ENCODE measurements around the gene DLGAP1.

DLGAP1 gene

GRCh38 chr18:3967359-3968180 lies 487.5 kb downstream of the DLGAP1 start:
- WGBS, 2 experiments: 71 to 75% methylated on average over 4 of the region's 4 CpGs

GRCh38 chr18:3966642-3967358 lies 488.3 kb downstream of the DLGAP1 start:
- no peak overlapping the region for H3K27ac ChIP-seq (ENCODE audit: insufficient read depth, low read depth, low read length, poor library complexity, severe bottlenecking)
- no peaks in the 10 kb centered on the region for H3K27me3 ChIP-seq (ENCODE audit: control insufficient read depth, insufficient read depth, low read length, poor library complexity, severe bottlenecking)
- peaks cover 7% of the 10 kb centered on the region for H3K4me1 ChIP-seq (ENCODE audit: control insufficient read depth, insufficient read depth, low read length)
- H3K9me3 ChIP-seq (ENCODE audit: control insufficient read depth, low read length): no peaks in the 10 kb centered on the region
- no peaks in the 10 kb centered on the region for H3K36me3 ChIP-seq (ENCODE audit: control insufficient read depth, insufficient read depth, low read length)
- 91% methylated on average over 6 of the region's 6 CpGs for WGBS, 2 experiments
- no peak overlapping the region for H3K4me3 ChIP-seq (ENCODE audit: insufficient read depth, low read depth, low read length)

More at GRCh38 chr18:3967359-3968180, 487.5 kb downstream of the DLGAP1 start:
- H3K27ac ChIP-seq (ENCODE audit: insufficient read depth, low read depth, low read length, poor library complexity, severe bottlenecking): no peak overlapping the region
- no peak overlapping the region for H3K4me3 ChIP-seq (ENCODE audit: insufficient read depth, low read depth, low read length)
- peaks cover 7% of the 10 kb centered on the region for H3K4me1 ChIP-seq (ENCODE audit: control insufficient read depth, insufficient read depth, low read length)
- no peaks in the 10 kb centered on the region for H3K27me3 ChIP-seq (ENCODE audit: control insufficient read depth, insufficient read depth, low read length, poor library complexity, severe bottlenecking)
- no peaks in the 10 kb centered on the region for H3K36me3 ChIP-seq (ENCODE audit: control insufficient read depth, insufficient read depth, low read length)
- H3K9me3 ChIP-seq (ENCODE audit: control insufficient read depth, low read length): no peaks in the 10 kb centered on the region

GRCh38 chr18:3966246-3966641 lies 488.9 kb downstream of the DLGAP1 start:
- Histone ChIP-seq H3K27ac (ENCODE audit: insufficient read depth, low read depth, low read length, poor library complexity, severe bottlenecking) (no peak overlapping the region), H3K9me3 (ENCODE audit: control insufficient read depth, low read length) (no peaks in the 10 kb centered on the region), H3K27me3 (ENCODE audit: control insufficient read depth, insufficient read depth, low read length, poor library complexity, severe bottlenecking) (no peaks in the 10 kb centered on the region), H3K36me3 (ENCODE audit: control insufficient read depth, insufficient read depth, low read length) (no peaks in the 10 kb centered on the region), H3K4me1 (ENCODE audit: control insufficient read depth, insufficient read depth, low read length) (peaks cover 7% of the 10 kb centered on the region), H3K4me3 (ENCODE audit: insufficient read depth, low read depth, low read length) (no peak overlapping the region)
- 94 to 96% methylated on average over 1 of the region's 2 CpGs for WGBS, 2 experiments

- no peak overlapping the region for H3K4me3 ChIP-seq (ENCODE audit: insufficient read depth, low read depth, low read length)
- H3K4me1 ChIP-seq (ENCODE audit: control insufficient read depth, insufficient read depth, low read length): peaks cover 20% of the 10 kb centered on the region
- no peaks in the 10 kb centered on the region for H3K9me3 ChIP-seq (ENCODE audit: control insufficient read depth, low read length)
- 93% methylated on average over 7 of the region's 7 CpGs for WGBS, 2 experiments
- no peaks in the 10 kb centered on the region for H3K36me3 ChIP-seq (ENCODE audit: control insufficient read depth, insufficient read depth, low read length)
- H3K27me3 ChIP-seq (ENCODE audit: control insufficient read depth, insufficient read depth, low read length, poor library complexity, severe bottlenecking): no peaks in the 10 kb centered on the region
- no peak overlapping the region for H3K27ac ChIP-seq (ENCODE audit: insufficient read depth, low read depth, low read length, poor library complexity, severe bottlenecking)
Observed at GRCh38 chr18:3960977-3961376, 494.1 kb downstream of the DLGAP1 start.

GRCh38 chr18:3960142-3960541 lies 495.0 kb downstream of the DLGAP1 start:
- no peaks in the 10 kb centered on the region for H3K27me3 ChIP-seq (ENCODE audit: control insufficient read depth, insufficient read depth, low read length, poor library complexity, severe bottlenecking)
- peaks cover 20% of the 10 kb centered on the region for H3K4me1 ChIP-seq (ENCODE audit: control insufficient read depth, insufficient read depth, low read length)
- no peak overlapping the region for H3K4me3 ChIP-seq (ENCODE audit: insufficient read depth, low read depth, low read length)
- WGBS, 2 experiments: 50 to 51% methylated on average over 3 to 4 of the region's 4 CpGs
- H3K27ac ChIP-seq (ENCODE audit: insufficient read depth, low read depth, low read length, poor library complexity, severe bottlenecking): peak overlapping the region; percentile 69
- no peaks in the 10 kb centered on the region for H3K9me3 ChIP-seq (ENCODE audit: control insufficient read depth, low read length)
- no peaks in the 10 kb centered on the region for H3K36me3 ChIP-seq (ENCODE audit: control insufficient read depth, insufficient read depth, low read length)

GRCh38 chr18:3952031-3952430 lies 503.1 kb downstream of the DLGAP1 start:
- WGBS, 2 experiments: 92 to 97% methylated on average over 4 to 5 of the region's 5 CpGs
- H3K27ac ChIP-seq (ENCODE audit: insufficient read depth, low read depth, low read length, poor library complexity, severe bottlenecking): no peak overlapping the region
- no peaks in the 10 kb centered on the region for H3K36me3 ChIP-seq (ENCODE audit: control insufficient read depth, insufficient read depth, low read length)
- no peaks in the 10 kb centered on the region for H3K9me3 ChIP-seq (ENCODE audit: control insufficient read depth, low read length)
- no peaks in the 10 kb centered on the region for H3K4me1 ChIP-seq (ENCODE audit: control insufficient read depth, insufficient read depth, low read length)
- no peak overlapping the region for H3K4me3 ChIP-seq (ENCODE audit: insufficient read depth, low read depth, low read length)
- no peaks in the 10 kb centered on the region for H3K27me3 ChIP-seq (ENCODE audit: control insufficient read depth, insufficient read depth, low read length, poor library complexity, severe bottlenecking)

GRCh38 chr18:3950668-3951404 lies 504.3 kb downstream of the DLGAP1 start:
- Histone ChIP-seq H3K9me3 (ENCODE audit: control insufficient read depth, low read length) (no peaks in the 10 kb centered on the region), H3K27me3 (ENCODE audit: control insufficient read depth, insufficient read depth, low read length, poor library complexity, severe bottlenecking) (no peaks in the 10 kb centered on the region), H3K4me1 (ENCODE audit: control insufficient read depth, insufficient read depth, low read length) (no peaks in the 10 kb centered on the region), H3K4me3 (ENCODE audit: insufficient read depth, low read depth, low read length) (no peak overlapping the region), H3K36me3 (ENCODE audit: control insufficient read depth, insufficient read depth, low read length) (no peaks in the 10 kb centered on the region), H3K27ac (ENCODE audit: insufficient read depth, low read depth, low read length, poor library complexity, severe bottlenecking) (no peak overlapping the region)
- WGBS, 2 experiments: 92 to 95% methylated on average over 3 of the region's 3 CpGs

GRCh38 chr18:3948958-3949357 lies 506.1 kb downstream of the DLGAP1 start:
- no peaks in the 10 kb centered on the region for H3K36me3 ChIP-seq (ENCODE audit: control insufficient read depth, insufficient read depth, low read length)
- no peak overlapping the region for H3K4me3 ChIP-seq (ENCODE audit: insufficient read depth, low read depth, low read length)
- H3K27me3 ChIP-seq (ENCODE audit: control insufficient read depth, insufficient read depth, low read length, poor library complexity, severe bottlenecking): no peaks in the 10 kb centered on the region
- H3K4me1 ChIP-seq (ENCODE audit: control insufficient read depth, insufficient read depth, low read length): no peaks in the 10 kb centered on the region
- no peak overlapping the region for H3K27ac ChIP-seq (ENCODE audit: insufficient read depth, low read depth, low read length, poor library complexity, severe bottlenecking)
- H3K9me3 ChIP-seq (ENCODE audit: control insufficient read depth, low read length): no peaks in the 10 kb centered on the region

- Histone ChIP-seq H3K4me3 (ENCODE audit: insufficient read depth, low read depth, low read length) (no peak overlapping the region), H3K9me3 (ENCODE audit: control insufficient read depth, low read length) (no peaks in the 10 kb centered on the region), H3K36me3 (ENCODE audit: control insufficient read depth, insufficient read depth, low read length) (no peaks in the 10 kb centered on the region), H3K4me1 (ENCODE audit: control insufficient read depth, insufficient read depth, low read length) (no peaks in the 10 kb centered on the region), H3K27ac (ENCODE audit: insufficient read depth, low read depth, low read length, poor library complexity, severe bottlenecking) (no peak overlapping the region), H3K27me3 (ENCODE audit: control insufficient read depth, insufficient read depth, low read length, poor library complexity, severe bottlenecking) (no peaks in the 10 kb centered on the region)
- WGBS, 2 experiments: 94 to 98% methylated on average over 2 of the region's 3 CpGs
Observed at GRCh38 chr18:3947383-3947782, 507.7 kb downstream of the DLGAP1 start.

GRCh38 chr18:3935305-3935704 lies 519.8 kb downstream of the DLGAP1 start:
- Histone ChIP-seq H3K4me3 (ENCODE audit: insufficient read depth, low read depth, low read length) (no peak overlapping the region), H3K27ac (ENCODE audit: insufficient read depth, low read depth, low read length, poor library complexity, severe bottlenecking) (no peak overlapping the region), H3K4me1 (ENCODE audit: control insufficient read depth, insufficient read depth, low read length) (peaks cover 16% of the 10 kb centered on the region), H3K36me3 (ENCODE audit: control insufficient read depth, insufficient read depth, low read length) (no peaks in the 10 kb centered on the region), H3K27me3 (ENCODE audit: control insufficient read depth, insufficient read depth, low read length, poor library complexity, severe bottlenecking) (no peaks in the 10 kb centered on the region), H3K9me3 (ENCODE audit: control insufficient read depth, low read length) (no peaks in the 10 kb centered on the region)
- WGBS, 2 experiments: 78 to 89% methylated on average over 1 of the region's 1 CpG
